Measurements from ENCODE around the gene SMAD3. TPM values are rescaled to one million over a fixed set of nuclear protein-coding genes. Genes with fewer than 3 reads are reported as not detected.

The SMAD3 gene
- total RNA-seq, 1 donor from 2014 or later = 17.1 TPM

DNA sequence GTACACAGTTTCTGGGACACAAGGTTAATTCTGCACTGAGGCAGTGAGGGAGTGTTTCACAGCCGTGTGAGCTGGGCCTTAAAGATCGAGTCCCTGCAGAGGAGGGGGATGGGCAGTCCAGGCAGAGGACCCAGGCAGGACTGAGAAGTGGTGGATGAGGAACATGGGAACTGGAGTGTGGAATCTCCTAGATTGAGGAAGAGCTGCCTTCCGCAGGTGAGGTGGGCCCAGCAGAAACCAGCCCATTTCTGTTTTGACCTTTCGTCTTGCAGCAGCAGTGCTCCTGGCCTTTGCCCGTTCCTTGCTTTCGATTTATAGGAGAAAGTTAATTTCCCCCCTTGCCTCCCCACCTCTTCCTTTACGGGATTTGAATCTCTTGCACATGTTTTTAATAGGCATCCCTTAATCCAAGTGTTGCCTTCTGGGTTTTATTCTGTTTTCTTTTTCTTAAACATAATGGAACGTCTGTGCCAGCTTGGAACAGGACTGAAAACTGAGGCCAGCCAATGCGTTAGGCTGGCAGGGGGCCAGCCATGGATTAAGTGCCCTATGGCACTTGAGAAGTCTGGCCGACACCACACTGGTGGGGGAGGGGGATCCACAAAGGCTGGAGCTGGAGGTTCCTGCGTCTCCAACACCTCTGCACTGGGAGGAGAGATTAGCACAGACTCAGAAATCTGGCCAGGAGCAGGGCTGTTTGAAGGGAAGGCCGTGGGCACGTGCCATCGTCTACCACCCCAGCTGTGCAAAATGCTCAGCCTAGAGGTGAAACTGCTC lies 111.0 kb downstream of the SMAD3 start:
- DNase-seq (ENCODE audit: low spot score) = no peak
- no peak for ATAC-seq

DNA sequence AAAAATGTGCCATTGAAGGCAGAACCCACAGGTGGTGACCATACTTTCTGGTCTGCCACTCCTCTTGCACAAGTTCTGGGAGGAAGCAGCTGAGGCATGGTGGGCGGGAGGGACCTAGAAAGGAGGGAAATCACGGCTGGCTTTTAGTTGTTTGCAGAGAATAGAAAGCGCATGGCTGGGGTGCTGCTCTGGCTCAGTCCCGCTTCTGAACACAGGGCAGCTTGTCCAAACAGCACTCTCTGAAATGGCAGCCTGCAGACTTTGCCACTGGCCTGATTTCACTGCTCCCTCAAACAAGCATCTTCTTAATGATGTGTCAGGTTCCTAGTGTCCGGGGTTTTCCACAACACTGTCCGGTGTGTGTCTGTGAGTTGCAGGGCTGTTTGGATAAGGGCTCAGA lies 112.3 kb downstream of the SMAD3 start:
- DNase-seq (ENCODE audit: low spot score) (no peak), ATAC-seq (peak; percentile 12)

DNA sequence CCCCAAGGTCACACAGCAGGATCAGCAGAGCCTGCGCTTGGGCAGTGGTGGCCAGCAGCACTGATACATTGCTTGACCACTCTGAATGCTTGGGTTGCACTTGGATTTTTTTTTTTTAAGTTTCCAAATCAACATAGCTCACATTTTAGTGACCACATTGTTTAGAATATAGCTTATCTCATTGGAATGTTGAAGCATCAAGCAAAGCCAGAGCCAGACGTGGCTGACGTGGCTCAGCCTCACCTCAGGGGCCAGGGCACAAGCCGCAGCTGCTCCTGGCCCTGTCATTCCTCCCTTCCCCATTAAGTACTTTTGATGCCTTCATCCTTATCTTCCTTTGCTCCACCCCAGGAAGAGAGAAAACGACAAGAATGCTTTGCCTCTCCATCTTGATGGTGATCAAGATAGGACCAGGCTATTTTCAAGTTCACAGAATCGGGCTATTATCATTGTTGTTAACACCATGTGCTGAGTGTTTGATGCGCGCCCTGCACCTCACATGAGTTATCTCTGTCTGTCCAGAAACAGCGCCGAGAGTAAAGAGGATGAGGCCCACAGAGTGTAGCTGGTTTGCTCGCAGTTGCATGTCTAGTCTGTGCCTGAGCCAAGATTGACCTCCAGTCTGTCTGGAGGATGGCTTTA lies 113.3 kb downstream of the SMAD3 start:
- DNase-seq (ENCODE audit: low spot score) (no peak), ATAC-seq (no peak)

DNA sequence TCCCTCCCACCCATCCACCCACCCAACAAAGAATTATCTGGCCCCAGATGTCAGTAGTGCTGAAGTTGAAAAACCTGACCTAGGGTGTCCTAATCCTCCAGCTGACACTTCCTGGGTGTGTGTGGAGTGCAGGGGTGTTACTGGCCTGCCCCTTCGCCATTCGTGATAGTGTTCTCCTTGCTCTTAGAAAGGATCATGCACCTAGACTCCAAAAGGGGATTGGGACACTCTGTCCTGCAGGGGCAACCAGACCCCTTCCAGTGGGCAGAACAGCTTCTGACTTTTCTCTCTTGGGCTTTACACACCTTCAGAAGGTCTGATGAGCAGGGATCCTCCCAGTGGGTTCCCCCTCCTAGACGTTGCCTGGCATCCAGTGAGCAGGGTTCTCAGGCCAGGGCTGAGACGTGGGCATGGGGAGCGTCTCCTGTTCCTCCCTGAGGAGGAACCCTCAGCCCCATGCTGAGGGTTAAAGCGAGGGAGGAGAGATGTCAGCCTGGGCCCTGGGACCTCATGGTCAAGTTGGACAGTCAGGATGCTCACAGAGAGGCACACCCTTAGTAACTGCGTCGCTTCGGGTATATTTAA lies 114.1 kb downstream of the SMAD3 start:
- ATAC-seq (no peak), DNase-seq (ENCODE audit: low spot score) (no peak)

DNA sequence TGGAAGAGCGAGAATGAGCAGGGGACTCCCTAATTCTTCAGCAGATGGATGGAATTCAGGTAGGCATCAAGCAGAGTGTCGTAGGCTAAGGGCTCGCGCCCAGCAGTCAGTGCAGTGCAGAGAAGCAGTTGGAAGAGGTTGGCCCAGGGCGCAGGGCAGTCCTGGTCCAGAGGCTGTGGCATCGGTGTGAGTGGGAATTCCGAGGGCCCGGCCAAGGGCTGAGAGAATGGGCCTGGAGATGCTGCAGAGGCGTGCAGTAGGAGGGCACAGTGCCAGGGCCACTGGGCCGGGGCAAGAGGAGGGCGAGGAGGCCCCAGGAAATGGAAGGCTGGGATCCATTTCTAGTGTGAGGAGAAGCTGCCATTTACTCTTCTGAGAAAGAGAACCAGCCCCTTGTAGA lies 114.6 kb downstream of the SMAD3 start:
- ATAC-seq (no peak), DNase-seq (ENCODE audit: low spot score) (peak; percentile 43)

DNA sequence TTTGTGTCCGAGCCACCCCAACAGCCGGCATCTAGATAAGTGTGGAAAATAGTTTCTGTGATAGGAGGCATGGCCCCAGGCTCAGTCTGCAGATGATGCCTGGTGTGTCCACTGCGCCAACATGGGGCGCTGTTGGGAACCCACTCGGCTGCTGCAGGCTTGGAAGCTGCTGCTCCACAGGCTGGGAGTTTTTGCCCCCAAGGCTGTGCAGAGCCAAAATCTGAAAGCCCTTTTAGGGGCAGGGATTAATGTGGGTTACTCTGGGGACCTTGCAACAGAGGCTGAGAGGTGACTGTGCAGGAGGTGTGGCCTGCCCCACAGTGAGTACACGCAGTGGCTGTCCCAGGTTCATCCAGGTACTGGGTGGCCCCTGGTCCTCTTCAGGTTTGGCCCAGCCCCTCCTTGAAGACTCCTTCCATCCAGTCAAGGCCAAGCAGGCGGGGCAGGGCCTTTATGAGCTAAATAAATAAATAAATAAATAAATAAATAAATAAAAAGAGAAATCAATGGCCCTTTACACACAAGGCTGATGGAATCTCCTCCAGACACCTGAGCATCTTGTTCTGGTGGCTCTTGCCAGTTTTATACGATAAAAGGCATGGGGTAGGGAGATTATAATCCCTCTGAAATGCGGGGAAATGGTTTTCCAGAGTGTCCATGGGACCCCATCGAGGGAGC lies 115.3 kb downstream of the SMAD3 start:
- DNase-seq (ENCODE audit: low spot score) (peak; percentile 38), ATAC-seq (no peak)

DNA sequence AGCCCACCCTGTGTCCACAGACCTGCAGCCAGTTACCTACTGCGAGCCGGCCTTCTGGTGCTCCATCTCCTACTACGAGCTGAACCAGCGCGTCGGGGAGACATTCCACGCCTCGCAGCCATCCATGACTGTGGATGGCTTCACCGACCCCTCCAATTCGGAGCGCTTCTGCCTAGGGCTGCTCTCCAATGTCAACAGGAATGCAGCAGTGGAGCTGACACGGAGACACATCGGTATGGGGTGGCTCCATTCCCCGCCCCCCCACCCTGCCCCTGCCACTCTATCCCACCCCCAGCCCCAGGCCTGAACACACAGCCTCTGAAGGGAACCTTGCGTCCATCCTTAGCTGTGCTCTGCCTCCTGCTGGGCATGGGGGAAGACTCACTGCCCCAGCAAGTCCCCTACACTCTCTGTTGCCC lies 115.8 kb downstream of the SMAD3 start:
- ATAC-seq (peak; percentile 43), DNase-seq (ENCODE audit: low spot score) (peak; percentile 33)

DNA sequence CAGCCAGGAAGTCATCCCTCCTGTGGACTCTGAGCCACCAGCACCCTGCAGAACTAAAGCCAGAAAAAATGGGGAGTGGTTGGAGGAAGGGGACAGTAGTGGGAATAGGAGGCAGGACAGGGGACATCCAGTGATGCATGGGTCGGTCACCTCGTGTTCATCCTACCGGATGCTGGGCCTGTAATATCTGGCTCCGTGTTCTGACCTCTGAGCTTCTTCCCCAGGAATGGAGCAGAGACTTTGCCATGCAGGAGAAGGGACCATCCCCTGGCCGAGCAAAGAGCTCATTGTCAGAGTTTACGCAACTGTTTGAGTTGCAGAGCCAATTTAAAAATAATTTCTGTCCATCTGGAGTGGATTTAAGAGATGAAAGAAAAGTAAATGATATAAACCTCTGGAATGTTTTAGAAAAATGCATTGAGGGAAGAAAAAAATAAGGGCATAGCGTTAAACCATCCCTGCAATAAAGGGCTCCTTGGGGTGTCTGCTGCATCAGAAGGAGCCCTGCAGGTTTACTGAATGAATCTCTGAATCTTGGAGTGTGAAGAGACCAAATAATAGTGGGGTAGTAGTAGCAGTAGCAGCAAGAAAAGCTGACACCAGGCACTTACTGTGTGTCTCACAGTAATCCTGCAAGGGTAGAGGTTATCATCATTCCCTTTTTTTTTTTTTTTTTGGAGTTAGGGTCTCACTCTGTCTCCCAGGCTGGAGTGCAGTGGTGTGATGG lies 118.2 kb downstream of the SMAD3 start:
- DNase-seq (ENCODE audit: low spot score) (peak; percentile 28), ATAC-seq (no peak)

DNA sequence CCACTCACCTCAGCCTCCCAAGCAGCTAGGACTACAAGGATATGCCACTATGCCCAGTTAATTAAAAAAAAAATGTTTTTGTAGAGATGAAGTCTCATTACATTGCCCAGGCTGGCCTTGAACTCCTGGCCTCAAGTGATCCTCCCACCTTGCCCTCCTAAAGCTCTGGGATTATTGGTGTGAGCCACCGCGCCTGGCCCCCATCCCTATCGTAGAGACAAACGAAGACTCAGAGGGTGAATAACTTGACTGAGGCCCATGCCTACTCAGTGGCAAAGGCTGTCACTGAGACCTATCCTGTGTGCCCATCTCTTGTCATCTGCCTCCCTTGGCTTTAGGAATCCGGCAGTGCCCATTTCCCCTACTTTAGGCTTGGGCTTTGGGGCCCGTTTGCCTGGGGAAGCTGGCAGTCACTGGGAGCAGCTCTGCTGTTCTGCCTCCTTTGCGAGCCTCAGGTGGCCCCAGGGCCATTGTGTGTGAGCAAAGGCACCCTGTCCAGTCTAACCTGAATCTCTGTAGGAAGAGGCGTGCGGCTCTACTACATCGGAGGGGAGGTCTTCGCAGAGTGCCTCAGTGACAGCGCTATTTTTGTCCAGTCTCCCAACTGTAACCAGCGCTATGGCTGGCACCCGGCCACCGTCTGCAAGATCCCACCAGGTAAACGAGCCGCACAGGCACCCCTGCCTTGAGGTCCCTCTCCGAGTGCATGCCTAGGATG lies 119.0 kb downstream of the SMAD3 start:
- peak; percentile 44 for DNase-seq (ENCODE audit: low spot score)
- ATAC-seq = no peak

DNA sequence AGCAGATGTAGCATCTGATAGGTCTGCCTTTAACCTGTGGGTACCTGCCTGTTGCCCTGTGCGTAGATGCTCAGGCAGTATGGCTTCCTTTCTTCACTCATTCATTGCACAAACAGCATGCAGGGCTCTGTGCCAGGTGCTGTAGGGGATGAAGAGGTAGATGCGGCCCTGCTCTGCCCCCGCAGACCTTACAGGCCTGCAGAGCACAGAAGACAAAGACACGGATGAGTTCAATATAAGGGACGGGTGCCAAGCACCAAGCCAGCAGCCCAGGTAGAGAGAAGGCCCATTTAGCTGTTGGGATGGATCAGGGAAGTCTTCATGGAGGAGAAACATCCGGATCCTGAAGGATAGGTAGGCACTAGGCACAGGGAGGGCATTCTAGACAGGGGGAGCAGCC lies 119.6 kb downstream of the SMAD3 start:
- ATAC-seq (no peak), DNase-seq (ENCODE audit: low spot score) (peak; percentile 26)

DNA sequence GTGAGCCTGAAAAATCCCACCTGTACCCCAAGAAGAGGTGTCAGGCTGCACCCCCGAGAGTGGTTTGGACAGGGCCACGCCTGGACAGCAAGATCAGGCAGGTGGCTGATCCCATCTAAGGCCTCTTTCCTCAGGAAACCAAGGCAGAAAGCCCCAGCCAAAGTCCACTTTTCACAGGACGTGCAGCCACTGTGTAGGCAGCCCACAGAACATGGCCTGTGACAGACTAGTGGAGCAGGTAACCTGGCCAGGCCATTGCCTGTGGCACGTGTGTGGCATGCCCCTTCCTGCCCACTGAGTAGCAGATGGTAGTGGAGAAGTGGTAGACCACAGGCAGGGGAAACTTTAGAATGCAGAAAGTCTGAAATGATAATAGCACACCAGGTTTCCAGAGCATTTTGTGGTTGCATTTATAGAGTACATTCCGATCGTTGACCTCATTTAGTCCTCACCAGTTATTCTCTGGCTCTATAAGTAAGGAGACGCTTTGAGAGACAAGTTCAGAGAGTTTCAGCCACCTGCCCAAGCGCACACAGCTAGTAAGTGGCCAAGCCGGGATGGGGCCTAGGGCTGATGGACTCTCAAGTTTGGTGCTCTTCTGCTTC lies 120.3 kb downstream of the SMAD3 start:
- ATAC-seq = no peak
- peak; percentile 39 for DNase-seq (ENCODE audit: low spot score)

DNA sequence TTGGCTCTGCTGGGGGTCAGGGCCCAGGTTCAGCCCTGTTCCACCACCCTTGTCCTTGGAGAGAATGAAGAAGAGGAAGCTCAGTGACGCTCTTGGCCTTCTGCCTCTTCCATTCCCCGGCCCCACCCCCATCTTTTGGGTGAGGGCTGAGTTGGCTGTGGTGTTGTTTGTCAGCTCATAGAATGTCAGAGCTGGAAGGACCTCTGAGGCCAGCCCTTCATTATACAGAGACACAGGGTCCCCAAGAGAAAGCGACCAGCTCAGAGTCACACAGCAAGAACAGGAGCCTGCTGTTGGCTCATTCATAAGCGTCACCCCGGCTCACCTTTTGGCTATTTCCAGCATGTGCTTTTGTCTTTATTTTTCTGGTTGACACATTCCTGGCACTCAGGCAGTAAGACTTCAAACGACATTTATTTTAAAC lies 120.8 kb downstream of the SMAD3 start:
- peak; percentile 45 for ATAC-seq
- peak; percentile 48 for DNase-seq (ENCODE audit: low spot score)

DNA sequence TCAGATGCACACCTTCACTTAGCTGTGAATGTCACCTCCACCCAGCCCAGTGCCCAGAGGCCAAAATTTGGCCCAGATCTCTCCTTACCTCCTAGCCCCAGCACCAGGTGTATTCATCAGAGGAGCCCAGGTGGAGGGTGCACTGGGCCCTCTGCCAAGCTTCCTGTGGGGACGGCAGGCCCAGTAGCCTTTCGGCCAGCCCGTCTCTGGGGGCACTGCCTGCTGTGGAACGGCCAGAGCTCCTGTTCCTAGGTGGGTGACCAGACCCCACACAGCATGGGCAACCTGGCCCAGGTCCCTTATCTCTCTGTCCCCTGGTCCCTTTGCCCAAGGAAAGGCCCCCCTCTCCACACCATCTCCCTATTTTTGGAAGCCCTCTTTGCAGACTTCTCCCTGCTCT lies 121.3 kb downstream of the SMAD3 start:
- ATAC-seq = no peak
- no peak for DNase-seq (ENCODE audit: low spot score)

DNA sequence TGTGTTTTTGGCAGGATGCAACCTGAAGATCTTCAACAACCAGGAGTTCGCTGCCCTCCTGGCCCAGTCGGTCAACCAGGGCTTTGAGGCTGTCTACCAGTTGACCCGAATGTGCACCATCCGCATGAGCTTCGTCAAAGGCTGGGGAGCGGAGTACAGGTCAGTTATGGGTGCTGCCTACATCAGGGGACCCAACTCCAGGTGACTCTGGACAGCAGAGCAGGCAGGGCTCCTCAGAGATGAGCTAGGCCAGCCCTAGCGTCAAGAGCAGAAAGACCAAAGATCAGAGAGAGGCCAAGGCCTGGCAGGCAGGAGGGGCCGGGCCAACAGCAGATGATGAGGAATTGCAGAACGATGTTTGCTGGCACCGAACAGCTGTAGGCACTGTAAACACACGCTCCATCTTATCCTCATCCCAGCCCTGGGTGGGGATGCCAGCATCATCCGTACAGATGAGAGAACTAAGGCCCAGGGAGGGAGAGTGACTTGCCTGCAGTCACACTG lies 122.0 kb downstream of the SMAD3 start:
- DNase-seq (ENCODE audit: low spot score) (no peak), ATAC-seq (no peak)

DNA sequence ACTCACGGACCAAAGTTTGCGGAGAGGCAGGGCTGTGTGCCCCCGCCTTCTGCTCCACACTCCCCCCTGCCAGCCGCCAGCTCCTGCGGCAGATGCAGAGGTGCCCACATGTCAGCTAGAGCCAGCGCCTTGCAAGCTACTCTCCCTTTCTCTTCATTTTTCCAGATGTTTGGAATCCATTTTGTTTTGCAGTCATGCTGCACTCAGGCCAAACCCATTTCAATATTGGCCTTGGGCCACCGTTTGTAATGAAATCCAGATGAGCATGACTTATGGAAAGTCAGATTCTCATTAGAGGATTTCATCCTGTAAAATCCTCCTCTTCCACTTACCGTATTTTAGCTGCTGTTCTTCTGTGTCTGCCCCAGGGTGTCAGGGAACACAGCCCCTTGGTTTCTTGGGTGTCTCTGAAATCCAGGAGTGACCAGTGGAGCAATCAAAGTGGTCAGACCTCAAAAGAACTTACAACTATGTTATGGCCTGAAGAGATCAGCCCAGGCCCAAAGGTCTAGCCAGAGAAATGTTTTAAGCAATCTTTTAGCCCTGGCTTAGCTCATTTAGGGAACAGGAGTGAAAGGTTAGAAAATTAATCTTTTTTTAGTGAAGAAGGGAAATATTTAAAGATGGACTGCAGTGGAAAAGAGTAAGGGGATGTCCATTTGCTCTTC lies 123.3 kb downstream of the SMAD3 start:
- DNase-seq (ENCODE audit: low spot score) = no peak
- no peak for ATAC-seq

DNA sequence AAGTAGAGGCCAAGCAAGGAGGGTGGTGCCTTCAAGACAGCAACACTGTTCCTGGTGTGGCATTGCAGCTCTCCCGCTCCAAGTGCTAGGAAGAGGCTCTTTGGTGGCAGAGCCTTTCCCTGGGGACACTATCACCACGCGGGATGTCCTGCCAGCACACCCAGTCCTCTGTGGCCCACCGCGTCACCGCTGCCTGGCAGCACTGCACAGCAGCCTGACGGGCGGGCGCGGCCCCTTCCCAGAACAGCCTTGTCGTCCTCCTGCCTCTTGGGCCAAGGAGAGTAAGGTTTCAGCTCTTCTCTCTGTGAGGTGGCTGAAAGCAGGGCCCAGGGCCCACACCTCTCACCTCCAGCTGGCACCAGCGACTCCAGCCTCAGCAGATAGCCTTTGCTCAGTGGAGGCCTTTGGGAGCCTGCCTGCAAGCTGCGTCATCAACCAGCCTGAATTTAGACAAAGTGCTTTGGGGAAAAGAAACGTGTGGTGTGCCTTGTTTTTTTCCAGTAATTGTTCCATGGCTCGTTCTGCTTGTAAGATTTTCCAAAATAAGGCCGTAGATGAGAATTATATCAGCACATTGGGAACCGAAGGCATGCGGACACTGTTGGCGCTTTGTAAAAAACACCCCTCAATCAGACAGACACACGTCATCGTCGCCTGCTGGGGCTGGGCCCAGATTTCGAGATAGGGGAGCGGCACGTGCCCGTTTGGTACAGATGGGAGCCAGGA lies 124.1 kb downstream of the SMAD3 start:
- ATAC-seq (no peak), DNase-seq (ENCODE audit: low spot score) (no peak)

DNA sequence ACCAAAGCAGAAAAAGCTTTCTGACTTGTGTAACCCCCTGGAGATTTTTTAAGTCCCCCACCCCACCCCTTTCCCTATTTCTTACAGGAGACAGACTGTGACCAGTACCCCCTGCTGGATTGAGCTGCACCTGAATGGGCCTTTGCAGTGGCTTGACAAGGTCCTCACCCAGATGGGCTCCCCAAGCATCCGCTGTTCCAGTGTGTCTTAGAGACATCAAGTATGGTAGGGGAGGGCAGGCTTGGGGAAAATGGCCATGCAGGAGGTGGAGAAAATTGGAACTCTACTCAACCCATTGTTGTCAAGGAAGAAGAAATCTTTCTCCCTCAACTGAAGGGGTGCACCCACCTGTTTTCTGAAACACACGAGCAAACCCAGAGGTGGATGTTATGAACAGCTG lies 124.9 kb downstream of the SMAD3 start:
- ATAC-seq = no peak
- no peak for DNase-seq (ENCODE audit: low spot score)

DNA sequence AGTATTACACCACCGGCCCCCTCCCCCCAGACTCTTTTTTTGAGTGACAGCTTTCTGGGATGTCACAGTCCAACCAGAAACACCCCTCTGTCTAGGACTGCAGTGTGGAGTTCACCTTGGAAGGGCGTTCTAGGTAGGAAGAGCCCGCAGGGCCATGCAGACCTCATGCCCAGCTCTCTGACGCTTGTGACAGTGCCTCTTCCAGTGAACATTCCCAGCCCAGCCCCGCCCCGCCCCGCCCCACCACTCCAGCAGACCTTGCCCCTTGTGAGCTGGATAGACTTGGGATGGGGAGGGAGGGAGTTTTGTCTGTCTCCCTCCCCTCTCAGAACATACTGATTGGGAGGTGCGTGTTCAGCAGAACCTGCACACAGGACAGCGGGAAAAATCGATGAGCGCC lies 125.4 kb downstream of the SMAD3 start:
- no peak for ATAC-seq
- no peak for DNase-seq (ENCODE audit: low spot score)
